ENCODE results near the gene FBXO46.

The FBXO46 gene

DNA sequence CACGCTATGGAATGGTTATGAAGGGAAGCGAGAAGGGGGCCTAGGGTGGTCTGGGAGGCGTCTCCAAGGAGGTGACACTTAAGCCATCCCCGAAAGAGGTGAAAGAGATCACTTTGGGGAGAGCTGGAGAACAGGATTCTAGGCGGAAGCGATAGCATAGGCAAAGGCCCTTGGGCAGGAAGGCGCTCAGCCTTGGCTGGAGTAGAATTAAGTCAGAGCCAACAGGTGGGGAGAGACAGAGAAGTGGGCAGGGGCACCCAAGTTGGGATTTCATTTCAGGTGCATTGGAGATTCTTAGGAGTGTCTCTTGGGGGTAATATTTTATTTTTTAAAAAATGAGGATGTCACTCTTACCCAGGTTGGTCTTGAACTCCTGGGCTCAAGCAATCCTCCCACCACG is 48.6 kb downstream of the FBXO46 start:
- DNase-seq: no peak

DNA sequence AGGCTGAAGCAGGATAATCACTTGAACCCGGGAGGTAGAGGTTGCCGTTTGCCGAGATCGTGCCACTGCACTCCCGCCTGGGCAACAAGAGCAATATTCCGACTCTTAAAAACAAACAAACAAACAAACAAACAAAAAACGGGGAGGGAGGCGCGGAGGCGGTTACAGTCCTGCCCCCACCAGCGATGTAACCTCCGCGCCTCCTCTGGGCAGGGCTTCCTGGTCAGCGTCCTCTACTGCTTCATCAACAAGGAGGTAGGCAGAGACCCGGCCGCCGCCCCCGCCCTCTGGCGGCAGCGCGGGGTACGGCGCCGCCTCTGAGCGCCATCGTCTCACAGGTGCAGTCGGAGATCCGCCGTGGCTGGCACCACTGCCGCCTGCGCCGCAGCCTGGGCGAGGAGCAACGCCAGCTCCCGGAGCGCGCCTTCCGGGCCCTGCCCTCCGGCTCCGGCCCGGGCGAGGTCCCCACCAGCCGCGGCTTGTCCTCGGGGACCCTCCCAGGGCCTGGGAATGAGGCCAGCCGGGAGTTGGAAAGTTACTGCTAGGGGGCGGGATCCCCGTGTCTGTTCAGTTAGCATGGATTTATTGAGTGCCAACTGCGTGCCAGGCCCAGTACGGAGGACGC is 49.2 kb downstream of the FBXO46 start:
- DNase-seq: peak; percentile 81

DNA sequence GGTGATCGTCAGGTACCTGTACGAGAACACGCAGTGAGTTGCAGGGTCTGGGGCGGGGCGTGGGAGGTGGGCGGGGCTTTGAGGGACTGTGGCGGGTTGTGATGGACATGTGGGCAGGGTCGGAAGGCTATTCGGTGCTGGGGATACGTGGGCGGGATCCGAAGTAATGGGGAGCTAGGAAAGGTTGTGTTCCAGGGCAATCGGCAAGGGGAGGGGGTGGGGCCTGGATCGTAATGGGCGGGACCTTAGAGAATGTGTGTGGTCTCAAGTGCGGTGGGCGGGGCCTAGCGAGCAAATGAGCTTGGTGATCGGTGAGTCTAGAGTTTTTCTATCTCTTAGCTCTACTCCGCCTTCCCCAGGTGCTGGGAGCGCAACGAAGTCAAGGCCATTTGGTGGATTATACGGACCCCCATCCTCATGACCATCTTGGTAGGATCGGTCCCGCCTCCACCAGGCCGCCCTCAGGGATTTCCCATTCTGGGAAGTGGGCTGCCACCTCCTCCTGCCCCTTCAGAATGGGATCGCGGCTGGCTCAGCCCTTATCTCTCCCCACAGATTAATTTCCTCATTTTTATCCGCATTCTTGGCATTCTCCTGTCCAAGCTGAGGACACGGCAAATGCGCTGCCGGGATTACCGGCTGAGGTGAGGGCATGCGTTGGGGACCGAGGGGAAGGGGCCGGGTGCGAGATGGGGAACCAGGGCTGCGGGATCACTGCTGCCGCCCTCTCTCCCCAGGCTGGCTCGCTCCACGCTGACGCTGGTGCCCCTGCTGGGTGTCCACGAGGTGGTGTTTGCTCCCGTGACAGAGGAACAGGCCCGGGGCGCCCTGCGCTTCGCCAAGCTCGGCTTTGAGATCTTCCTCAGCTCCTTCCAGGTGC is 53.1 kb downstream of the FBXO46 start:
- DNase-seq: peak; percentile 84

DNA sequence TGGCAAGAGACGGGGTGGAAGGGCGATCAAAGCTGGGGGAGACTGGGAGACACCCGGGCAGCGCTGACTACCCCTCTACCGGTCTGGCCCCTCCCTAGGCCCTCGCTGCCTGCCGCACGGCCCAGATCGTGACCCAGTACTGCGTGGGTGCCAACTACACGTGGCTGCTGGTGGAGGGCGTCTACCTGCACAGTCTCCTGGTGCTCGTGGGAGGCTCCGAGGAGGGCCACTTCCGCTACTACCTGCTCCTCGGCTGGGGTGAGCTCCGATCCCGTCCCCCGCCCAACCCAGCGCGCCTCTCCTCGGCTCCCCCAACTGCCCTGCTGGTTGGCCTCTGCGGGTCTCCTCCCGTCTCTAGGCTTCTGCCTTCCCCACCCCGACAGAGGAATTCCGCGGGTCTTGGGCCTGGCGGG is 53.8 kb downstream of the FBXO46 start:
- DNase-seq: no peak

DNA sequence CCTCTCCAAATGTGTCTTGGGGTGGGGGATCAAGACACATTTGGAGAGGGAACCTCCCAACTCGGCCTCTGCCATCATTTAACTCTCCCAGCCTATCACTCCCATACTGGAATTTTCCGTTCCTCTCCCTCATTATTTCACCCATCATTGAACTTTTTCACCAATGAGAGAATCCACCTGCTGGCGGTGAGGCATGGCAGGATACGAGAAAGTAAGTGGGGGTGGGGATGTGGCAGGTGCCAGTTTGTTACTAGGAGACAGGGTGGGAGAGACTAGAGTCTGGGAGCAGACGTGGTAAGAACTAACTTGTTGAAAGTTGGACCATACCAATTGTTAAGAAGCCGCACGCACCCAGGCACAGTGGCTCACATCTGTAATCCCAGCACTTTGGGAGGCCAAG is 55.8 kb downstream of the FBXO46 start:
- no peak for DNase-seq

DNA sequence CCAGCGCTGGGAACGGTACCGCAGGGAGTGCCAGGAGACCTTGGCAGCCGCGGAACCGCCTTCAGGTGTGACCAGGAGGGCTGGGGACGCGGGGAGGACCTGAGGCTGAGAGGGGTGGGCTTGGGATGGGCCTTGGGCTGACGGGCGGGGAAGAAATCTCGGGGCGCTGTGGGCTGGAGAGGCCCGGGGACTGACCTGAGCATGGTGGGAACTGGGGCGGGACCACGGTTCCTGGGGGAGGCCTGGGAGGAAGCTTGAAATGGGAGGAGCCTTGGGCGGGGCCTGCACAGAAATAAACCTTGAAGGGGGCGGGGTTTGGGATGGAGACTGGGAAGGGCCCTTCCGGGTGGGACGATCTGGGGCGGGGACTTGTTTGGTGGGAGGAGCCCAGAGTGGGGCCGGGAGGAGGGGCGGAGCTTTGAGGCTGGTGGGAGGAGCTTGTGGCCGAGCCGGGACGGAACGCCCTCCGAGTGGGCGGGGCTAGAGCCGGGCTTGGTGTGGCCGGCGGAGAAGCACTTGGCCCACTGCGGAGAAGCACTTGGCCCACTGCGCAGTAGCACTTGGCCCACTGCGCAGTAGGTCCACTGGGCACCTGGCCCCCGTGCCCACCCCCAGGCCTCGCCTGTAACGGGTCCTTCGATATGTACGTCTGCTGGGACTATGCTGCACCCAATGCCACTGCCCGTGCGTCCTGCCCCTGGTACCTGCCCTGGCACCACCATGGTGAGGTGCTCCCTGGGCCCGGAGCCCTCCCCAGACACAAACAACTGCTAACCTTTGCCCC is 59.8 kb downstream of the FBXO46 start:
- DNase-seq: peak; percentile 72

DNA sequence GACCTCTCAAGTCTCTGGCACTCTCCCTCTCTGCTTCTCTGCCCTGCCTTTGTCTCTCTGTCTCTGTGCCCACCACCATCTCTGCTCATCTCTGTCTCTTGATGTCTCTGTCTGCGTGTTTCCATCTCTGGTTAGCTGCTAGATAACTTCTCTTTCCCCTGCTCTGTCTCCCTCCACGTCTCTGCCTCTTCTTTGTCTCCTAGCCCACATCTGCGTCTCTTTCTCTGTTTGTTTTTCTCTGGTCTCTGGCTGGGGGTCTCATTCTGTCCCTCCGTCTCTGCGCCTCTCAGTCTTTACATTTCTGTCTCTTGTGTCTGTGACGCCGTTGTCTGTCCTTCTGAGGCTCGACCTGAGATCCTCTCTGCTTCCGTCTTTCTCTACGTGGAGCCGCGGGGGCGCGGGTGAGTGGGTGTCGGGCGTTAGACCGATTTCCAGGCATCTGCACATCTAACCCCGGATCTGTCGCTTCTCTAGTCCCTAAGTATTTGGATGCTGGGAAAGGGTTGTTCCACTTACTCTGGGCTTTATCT is 62.3 kb downstream of the FBXO46 start:
- no peak for DNase-seq

DNA sequence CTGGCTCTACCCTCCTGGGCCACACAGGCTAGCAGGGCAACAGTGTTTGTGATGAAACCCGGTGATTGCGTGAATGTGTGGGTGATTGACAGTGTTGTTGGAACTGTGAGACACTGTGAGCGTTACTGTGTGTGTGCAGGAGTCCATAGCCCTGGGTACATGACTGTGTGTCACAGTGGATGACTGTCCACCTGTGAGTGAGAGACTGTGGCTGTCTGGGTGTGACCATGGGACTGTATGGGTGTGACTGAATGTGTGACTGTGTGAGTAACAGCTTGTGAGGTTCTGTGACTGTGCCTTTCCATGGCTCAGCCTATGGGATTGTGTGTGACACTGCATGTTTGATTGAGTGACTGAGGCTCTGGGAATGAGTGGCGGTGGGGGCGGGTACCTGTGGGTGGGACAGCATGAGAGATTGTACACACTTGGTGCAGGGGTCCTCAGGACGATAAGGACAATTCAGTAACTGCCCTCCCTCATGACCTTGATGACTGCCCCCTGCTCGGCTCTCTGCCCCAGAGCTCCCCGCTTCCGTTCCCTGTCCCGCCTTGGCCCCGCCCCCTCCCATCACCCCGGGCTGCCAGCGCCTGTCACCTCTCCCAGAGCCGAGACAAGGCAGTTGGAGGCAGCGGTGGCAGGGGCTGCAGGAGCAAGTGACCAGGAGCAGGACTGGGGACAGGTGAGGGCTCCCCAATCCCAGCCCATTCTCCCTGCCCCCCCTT is 62.9 kb downstream of the FBXO46 start, which contains the start of gene GIPR:
Gene GIPR (plus strand): TSS at position 602 of the 722 bp plus-strand sequence. CDS start 1,300 bp downstream, outside the sequence.
- DNase-seq: peak; percentile 25

DNA sequence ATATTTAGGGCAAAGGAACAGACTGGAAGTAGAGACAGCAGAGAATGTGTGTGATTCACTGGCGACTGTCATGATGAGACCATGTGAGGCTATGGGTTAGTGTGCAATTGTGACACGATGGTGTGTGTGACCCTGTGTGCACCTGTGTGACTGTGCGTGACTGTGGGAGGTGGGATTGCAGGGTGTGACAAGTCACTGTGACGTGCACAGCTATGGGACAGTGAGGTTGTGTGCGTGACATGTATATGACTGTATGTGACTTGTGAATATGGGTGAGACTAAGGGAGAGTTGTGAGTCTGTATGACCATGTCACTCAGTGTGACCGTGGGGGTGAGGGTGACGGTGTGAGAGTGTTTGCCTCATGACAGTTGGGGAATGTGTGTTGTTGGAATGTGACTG is 66.1 kb downstream of the FBXO46 start:
- no peak for DNase-seq

DNA sequence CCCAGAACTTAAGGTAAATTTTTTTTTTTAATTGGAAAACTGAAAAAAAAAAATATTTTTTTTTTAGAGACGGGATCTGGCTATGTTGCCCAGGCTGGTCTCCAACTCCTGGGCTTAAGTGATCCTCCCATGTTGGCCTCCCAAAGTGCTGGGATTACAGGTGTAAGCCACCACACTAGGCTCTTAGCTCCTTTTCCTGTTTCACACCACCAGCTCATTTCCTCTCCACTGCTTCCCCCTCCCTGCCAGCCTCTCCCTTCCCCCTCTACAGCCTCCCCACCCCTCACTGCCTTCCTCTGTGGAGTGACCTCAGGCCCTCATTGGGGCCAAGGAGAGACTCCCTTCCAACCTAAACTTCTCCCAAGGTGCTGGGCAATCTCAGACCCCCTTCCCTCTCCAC is 66.9 kb downstream of the FBXO46 start:
- DNase-seq: no peak

DNA sequence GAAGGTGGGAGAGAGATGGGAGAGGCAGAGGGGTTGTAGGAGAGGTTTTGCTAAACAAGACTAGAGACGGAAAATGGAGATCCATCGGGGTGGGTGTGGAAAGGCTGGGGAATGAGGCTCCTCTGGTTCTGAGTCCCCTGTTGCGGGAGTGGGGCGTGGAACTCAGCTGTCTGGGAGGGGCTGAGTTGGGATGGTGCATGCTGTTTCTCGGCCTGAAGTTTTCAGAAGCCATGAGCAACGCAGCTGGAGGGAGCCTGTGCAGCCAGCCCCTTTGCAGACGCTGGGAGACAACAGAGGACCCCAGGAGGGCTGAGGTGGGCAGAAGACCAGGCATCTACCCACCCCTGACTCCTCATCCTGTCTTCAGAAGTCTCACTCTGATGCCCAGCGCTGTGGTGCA is 70.1 kb downstream of the FBXO46 start:
- DNase-seq: no peak
